CD4-positive, alpha-beta T cell treated with Interleukin-17A for 1 hour (primary cell): Measurements from ENCODE around the gene DGKB.

Source experiments
- DNase-seq: peaks from one replicate; pipeline ENCODE4 v3.0.0-alpha.2; 2020

Gene DGKB

DNA sequence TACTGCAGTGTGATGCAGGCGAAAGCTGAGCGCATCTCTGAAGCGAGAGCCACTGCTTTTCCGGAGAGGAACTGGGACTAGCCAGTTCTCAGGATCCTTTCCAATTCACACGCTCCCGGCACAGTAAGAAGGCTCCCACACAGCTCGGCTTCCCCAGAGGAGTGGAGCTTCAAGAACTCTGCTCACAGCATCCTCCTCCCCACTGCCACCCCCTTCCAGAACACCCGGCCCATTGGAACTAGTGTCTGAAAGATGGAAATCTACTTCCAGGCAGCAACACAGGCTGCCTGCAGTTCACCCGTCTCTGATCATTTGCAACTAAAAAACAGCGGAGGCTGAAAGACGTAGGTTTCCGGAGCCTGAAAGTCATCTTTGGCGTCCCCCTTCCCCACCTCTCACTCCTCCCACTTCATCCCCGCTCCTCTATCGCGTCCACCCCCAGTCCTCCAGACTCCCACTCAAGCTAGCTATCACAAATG, at the start of gene DGKB:
Gene DGKB, minus strand, starts transcription at position 163 of the 479 bp plus-strand sequence.
- DNase-seq, result no peak

DNA sequence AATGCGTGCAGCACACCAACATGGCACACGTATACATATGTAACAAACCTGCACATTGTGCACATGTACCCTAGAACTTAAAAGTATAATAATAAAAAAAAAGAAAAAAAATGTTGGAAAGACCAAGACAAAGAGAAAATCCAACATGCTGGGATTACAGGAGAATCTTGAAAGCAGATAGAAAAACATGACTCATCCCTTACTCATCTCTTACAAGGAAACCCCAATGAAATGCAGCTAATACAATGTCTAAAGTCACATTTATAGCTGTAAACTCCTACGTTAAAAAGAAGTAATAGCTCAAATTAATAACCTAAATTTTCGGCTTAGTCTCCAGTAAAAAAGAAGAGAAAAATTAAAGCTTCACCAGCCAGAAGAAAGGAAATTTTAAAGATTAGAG, 47.5 kb upstream of the DGKB start:
- DNase-seq, result no peak

DNA sequence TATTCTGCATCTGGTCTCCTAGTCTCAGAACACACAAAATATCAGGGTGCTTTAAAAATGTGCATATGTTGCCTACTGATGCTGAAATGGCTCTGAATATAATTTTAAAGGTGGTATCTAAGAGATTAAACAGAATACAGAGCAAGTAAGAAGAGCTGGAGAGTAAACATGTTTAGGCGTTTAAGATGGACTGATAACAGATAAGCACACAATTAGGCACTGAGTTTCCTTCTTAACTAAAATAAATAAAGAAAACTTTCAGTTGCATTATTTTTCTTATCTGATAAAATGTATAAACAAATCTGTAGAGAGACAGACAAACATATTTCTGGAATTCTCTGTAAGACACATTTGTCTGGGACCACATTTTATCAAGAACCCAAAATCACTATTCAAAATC, 35.6 kb upstream of the DGKB start:
- DNase-seq, result no peak

DNA sequence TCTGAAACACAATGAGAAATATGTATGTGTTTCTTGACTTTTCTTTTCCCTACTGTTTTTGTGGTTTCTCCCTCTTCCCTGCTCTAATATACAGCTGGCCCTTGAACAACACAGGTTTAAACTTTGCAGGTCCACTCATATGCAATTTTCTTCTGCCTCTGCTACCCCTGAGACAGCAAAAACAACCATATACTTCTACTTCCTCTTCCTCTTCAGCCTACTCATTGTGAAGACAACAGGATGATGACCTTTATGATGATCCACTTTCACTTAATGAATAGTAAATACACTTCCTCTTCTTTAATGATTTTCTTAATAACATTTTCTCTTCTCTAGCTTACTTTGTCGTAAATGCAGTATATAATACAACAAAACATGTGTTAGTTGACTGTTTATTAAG, 35.0 kb upstream of the DGKB start:
- DNase-seq, result no peak

DNA sequence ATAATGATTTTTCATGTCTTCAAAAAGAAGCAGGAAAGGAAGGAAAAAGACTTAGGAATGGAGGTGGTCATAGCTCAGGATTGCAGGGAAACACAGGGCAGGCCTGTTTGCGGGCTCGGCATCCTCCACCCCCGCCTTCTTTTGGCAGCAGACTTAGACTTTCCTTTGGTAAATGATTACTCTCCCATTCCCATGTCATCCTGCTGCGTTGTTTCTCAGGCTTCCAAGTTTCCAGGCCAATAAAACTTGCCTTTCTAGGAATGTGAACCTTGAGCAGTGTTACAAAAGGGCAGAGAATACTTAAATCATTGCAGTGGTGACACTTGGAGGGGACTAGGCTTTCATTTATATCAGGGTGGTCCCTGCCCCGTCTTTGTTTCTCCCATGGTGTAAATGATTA, 34.0 kb upstream of the DGKB start:
- no peak for DNase-seq

DNA sequence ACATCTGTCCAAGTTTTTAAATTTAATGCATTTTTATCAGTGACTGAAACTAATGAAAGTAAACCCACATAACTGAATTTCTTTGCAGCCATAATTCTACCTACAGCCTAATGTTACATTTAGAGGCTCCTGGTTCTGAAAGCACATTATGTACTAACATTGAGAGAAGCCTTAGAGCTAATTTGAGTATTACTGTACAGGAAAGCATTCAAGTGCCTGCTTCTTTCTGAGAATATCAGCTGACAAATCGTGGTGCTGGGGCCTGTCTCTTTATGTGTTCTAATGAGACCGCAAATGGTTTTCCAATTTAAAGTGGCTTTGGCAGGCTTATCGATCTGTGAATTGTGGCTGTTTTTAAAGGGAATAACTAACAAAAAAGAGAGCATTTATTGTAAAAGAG, 32.3 kb upstream of the DGKB start:
- DNase-seq, result no peak

DNA sequence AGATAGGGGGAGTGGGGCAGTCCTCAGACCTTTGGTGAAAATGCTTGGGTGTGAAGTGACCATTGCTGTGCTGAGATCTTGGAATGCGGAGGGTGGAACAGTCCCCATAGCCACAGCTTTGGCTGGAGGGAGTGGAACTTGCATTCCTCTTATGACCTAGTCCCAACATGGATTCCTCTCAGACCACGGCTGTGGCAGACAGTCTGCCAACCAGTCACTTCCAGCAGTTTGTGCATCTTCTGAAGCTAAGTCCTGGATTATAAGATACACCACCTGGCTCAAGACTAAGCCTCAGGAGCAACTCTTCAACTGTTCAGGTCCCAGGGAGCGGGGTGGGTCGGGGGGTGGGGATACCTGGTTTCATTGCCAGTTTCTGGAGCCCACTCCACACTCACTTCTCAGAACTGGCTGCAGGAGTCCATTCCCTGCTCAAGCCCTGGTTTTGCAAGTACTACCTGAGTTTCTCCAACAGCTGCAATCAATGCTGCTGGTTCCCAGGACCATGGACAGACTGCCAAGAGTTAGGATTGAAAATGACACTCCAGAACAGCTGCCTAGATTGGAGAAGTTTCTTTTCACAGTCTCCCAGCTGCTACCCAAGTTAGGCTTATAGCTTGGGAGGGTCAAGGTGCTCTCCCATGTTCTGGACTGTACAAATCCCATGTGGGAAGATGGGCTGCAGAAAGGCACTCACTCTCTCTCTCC, 29.1 kb upstream of the DGKB start:
- no peak for DNase-seq

DNA sequence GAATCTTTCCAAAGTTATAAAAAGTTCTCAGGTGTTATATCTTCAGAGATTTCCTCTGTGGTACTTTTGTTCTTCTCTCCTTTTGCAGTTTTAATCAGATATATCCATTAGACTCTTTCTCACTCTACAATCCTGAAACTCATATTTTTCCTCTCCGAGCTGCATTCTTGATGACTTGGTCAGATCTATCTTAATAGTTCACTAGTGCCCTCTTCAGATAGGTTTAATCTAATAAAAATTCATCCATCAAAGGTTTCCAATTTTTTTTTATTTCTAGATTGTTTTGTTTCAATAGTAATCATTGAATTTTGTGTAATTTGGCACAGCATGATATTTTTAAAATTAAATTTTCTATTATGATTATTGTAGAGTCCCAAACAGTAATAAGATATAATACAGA, 21.8 kb upstream of the DGKB start:
- no peak for DNase-seq

DNA sequence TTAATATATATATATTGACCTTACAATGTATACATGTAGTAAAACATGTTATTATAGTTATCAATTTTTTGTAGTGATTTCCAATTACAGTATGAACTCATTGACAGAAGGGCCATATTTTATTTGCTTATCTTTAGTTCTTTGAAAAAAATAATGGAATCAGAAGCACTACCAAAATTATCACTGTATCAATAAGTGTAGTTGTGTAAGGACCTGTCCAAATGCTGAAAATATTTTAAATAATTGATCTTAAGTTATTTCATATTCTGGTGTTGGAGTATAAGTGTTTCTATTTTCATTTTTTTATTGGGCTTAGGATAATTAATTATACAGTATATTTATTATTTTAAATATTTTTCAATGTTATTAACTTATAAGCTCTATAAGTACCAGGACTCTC, 8.5 kb upstream of the DGKB start:
- no peak for DNase-seq

DNA sequence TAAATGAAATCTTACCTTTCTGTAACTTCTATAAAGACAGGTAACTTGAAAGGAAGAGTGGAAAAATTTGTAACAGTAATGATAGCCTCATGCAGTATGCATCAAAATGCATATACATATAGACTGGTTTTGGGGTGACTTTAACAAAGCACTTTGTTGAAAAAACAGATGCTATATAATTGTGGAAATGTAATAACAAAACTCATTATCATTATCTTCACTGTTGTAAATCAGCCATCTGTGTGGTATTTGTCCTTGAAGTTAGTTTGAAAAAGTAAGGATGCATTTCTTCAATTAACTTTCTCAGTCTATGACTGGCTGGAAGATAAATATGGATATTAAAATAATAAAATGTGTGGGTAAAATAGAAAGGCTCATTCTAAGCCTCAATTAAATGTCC, 6.1 kb upstream of the DGKB start:
- no peak for DNase-seq

DNA sequence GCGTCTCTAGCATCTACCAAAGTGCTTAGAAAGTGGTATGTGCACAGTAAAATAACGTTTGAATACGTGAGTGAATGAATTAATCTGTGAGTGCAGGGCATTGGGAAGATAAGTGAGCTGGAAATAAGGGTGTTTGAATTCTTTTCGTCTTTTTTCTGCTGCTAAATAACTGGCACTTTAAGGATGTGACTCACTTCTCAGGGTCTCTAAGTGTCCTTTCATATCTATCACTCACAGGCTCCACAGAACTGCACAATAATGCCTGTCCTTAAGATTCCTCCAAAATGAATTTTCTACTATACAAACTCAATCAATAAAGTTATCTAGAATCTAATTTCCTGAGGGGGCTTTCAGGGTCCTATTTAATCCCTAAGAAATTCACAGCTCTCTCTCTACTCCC, 3.2 kb upstream of the DGKB start:
- DNase-seq, result no peak

DNA sequence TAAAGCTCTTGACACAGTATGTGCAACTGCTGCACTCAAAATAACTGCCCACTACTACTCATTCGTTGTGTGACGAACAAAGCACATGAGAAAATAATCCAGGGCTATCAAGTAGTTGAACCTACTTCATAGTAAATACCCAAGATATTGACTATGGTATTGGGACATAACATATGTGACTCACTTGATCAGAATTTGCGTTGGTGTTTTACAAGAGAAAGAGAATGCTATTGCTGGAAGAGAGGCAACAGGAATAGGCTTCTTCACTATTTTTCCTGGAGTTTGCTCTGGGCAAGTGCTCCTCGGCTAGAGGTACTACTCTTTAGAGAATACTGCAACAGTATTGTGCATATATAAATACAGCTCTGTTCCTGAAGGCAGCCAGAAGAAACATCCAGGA, 2.5 kb downstream of the DGKB start:
- no peak for DNase-seq

DNA sequence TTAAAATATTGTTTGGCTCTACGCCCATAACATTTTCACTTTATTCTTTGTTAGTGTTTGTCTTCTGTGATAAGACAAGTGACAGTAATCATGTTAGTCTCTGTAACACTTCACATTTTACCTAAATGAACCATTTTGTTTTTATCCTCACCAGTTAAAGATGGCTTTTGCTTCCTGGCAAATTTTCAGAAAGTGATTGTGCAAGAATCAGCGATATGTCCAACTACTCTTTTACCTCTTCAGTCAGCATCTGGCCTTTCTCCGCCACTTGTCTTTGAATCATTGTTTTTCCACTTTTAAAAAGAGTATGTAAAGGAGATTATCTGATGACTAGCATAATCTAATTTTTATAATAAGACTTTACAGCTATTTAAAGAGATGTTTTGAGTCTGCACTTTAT, 3.5 kb downstream of the DGKB start:
- no peak for DNase-seq

DNA sequence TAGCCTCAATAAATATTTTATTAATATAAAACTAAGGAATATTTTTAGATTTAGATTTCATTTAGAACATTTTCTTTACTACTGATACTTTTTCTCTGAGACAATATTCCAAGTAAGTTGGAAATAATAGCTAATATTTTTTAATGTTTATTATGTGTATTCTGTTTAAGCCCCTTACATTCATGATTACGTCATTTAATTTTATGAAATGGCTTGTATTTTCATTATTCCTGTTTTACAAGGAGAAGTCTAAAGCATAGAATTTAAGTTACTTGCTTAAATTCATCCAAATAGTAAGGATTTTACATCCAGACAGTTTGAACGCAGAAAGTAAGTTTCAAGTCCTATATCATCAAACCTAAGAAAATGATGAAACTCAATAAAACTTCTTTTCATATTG, 6.1 kb downstream of the DGKB start:
- no peak for DNase-seq

DNA sequence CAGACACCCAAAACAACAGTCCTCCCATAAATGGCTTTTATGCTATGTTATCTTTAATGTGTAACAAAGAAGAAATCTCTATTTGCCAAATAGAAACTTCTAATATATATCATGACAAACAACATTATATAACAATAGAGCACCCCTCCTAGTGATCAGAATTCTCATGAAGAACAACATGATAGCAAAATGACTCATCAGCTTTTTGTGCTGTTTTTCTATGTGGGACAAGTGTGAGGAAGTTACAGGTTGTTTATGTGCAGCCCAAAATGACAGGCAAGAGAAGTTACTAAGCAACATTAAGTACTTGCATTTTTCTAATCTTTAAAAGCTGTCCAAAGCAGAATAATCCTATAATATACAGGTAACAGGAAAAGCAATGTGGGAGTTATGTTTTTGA, 7.7 kb downstream of the DGKB start:
- DNase-seq, result no peak

DNA sequence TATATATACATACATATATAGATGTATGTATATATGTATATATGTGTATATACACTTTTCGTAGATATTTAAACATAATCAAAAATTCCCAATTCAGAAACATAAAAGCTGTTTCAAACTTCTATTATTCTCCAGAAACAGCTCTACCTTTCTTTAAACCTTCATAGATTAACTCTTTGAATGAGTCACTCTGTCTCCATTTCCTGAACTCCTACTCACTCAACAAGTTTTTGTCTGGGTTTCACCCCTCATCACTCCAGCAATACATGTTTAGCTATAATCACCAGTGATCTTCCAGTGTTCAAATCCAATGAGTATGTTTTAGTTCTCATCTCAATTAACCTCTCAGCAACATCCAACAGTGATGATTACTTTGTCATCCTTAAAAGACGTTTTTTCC, 9.6 kb downstream of the DGKB start:
- DNase-seq, result no peak

DNA sequence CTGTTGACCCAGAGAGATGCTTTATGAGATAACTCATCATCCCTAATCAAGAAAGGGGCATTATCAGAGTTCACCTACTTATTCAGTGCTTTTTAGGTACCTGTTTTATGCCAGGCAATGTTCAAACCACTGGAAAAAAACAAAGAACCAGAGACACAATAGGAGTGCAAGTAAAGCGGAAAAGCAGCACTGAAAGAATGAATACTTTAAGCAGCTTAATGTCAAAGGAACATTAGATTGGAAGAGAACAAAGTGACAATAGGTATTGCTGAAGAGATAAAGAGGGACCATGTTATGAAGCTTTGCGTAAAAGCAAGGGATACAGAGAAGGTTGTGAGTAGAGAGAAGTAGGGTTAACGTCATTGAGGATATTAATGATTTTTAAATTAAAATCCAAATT, 11.3 kb downstream of the DGKB start:
- DNase-seq, result no peak

DNA sequence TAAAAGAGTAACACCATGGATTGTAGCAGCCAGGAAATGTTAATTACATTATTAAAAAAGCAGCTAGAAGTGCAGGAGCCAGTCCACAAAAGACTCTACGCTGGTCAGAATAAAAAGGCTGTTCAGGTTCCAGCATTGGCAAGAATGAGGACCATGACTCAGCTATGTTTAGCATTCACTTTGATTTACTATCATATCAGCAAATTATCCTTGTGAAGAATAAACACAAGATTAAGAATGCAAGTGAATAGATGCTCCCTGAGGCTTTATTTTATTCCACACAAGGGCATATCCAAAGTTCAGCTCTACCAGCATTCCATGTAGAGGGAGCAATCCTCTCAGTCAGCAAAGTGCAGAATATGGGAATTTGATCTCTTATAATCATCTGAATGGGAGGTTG, 13.6 kb downstream of the DGKB start:
- DNase-seq, result no peak

DNA sequence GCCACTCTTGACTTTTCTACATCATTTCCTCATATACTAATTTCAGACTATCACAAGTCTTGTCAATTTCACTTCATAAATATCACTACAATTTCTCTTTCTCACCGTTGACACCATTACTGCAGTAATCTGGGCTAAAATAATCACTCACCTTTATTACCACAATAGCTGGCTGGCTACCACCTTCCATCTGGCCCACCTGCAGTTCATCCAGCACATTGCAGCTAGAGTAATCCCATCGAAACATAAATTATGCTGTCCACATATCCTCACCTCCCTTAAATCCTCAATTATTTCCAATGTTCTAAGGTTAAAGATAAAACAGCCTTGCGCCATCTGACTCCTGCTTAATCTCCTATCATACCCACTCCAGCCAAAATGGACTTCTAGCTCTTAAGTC, 16.0 kb downstream of the DGKB start:
- DNase-seq, result no peak

DNA sequence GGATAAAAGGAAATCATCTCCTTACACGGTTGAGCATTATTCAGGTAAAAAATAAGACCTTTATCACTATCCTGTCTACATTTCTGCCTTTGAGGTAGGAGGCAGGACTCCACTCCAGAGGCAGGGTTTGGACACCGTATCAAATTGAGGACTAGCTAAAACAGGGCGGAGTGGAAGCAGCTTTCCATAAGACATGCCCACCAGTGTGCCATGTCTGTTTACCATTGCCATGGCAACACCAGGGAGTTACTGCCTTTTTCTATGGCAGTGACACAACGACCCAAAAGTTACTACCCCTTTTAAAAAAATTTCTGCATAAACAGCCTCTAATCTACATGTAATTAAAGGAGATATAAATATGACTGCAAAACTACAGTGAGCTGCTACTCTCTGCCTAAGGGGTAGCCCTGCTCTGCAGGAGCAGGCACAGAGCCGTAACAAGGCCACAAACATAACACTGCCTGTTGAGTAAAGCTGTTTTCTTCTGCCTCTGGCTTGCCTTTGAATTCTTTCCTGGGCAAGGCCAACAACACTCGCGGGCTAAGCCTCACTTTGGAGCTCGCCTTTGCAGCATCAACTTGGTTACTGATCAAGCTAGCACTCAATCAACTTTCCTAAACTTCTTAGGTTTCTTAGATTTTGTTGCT, 26.5 kb downstream of the DGKB start:
- no peak for DNase-seq

DNA sequence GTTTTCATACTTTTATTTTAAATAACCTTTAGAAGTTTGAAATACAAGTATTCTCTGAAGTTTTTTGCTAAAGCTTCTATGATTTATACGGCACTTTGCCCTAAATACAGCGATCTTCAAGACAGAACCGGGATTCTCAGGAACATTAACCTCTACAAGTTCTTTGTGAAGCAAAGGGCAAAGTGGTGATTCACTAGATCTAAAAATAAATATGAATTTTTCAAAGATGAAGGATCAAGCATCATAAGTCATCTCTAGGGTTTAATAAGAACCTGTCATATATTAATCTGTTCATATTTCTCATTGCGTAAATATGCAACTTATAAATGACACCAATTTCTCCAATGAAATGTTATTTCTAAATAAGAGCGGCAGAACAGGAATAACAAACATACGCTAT, 30.7 kb downstream of the DGKB start:
- DNase-seq, result no peak

DNA sequence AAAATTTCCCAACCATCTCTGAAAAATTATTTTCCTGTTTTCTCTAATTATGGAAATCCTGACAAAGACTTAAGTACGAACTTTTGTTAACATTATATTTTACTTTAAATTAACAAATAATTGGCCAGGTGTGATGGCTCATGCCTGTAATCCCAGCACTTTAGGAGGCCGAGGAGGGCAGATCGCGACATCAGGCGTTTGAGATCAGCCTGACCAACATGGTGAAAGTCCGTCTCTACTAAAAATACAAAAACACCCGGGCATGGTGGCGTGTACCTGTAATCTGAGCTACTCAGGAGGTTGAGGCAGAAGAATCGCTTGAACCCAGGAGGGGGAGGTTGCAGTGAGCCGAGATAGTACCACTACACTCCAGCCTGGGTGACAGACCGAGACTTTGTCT, 32.2 kb downstream of the DGKB start:
- no peak for DNase-seq

DNA sequence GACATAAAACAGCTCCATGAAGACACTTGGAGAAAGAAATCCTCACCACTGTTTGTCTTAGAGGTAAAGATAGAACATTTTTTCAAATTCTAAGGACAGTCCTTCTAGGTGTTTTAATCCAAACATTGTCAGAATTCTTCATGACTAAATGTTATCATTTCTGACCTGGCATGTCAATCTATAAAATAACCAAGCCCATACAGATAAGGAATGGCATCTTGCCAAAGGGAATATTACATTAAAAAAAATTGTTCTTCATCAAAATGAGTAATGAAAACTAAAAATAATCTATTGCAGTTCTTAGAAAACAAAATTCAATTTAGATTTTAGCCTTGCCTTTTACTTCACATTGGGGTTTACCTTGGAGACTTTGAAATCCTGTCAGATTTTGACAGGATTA, 33.6 kb downstream of the DGKB start:
- DNase-seq, result no peak

DNA sequence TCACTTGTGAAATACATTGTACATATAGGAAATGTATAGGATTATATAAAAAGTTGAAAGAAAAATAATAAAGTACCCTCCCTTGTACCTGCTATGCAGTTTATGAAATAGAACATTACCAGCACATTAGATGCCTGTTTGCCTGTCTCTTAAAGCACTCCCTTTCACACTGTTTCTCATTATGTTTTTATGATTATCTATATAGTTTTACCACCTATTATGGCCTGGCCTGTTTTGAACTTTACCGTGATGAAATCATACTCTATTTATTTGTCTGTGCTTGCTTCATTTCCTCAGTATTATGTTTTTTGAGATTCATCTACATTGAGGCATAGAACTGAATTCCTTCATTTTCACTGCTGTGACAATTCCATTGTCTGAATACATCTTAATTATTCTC, 41.1 kb downstream of the DGKB start:
- no peak for DNase-seq

DNA sequence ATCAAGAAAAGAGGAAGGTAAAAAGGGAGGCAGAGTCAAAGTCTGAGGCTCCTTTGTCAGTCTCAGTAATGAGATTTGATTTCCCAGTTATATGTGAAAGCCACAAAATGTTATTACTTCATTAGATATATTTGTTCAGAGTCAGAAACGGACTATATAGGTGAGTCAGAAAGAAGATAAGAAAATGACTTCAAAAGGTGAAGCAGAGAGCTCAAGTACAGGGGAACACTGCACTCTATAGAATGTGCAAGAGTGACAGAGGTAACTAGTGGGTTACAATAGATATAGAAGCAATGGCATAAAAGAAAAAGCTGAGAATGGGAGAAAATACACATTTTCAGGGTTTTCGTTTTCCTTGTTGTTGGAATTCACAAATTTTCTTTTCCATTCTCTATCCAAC, 43.3 kb downstream of the DGKB start:
- DNase-seq, result no peak
